OCI-LY7 (cell line): ENCODE measurements around the gene CD55.

Experiments
- CTCF ChIP-seq: fragments of 200-600 bp; sonication (generic); conservative IDR thresholded peaks from 2 replicates; pipeline ENCODE4 v1.5.1; 2014; ENCODE audit warnings: mild to moderate bottlenecking, antibody characterized with exemption, low read length, moderate library complexity, mixed read lengths
- EZH2phosphoT487 ChIP-seq: fragments of 200-600 bp; sonication (generic); IDR thresholded peaks from 2 replicates; pipeline ENCODE4 v1.6.1; 2018; ENCODE audit warnings: low read depth, borderline replicate concordance, mild to moderate bottlenecking, mixed run types, antibody characterized with exemption, low read length, moderate library complexity, mixed read lengths

DNA sequence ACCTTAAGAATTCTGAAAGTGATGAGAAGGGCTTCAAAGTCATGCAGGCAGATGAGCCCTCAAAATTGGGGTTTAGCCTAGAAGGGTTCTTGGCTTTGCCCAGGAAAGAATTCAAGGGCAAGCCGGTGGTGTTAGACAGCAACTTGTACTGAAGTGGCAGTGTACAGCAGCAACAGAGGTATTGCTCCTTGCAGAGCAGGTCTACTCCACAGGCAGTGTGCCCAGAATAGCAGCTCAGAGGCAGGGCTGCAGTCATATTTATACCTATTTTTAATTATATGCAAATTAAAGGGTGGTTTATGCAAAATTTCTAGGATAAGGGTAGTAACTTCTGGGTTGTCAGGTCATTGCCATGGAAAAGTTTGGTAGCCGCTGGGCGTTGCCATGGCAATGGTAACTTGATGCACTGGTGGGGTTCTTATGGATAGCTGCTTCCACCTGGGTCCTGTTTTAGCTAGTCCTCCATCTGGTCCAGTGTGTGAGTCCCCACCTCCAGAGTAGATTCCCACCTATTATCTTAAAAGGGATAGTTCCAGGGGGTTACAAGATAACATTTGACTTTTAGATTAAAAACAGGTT is 74.8 kb downstream of the CD55 start:
- no peak for TF ChIP-seq CTCF
- no peak for TF ChIP-seq EZH2phosphoT487
